Epithelial cell of esophagus (primary cell): ENCODE results near the gene VOPP1.

Experiments
- DNase-seq: peaks from one replicate; pipeline ENCODE4 v3.0.0; 2010; ENCODE audit warnings: low read depth
- H3K4me3 ChIP-seq: 2 replicates; pipeline ENCODE4 v1.5.1; 2011; ENCODE audit warnings: mild to moderate bottlenecking, low read length, control low read depth
- TF ChIP-seq, protein P1 (sequence below): IDR thresholded peaks from 2 replicates; pipeline ENCODE4 v1.5.1; 2011; ENCODE audit warnings: low read depth, mild to moderate bottlenecking, low read length, control low read depth, inconsistent platforms; ENCODE audit not compliant: insufficient read depth; ENCODE audit errors: missing control alignments

The VOPP1 gene

DNA sequence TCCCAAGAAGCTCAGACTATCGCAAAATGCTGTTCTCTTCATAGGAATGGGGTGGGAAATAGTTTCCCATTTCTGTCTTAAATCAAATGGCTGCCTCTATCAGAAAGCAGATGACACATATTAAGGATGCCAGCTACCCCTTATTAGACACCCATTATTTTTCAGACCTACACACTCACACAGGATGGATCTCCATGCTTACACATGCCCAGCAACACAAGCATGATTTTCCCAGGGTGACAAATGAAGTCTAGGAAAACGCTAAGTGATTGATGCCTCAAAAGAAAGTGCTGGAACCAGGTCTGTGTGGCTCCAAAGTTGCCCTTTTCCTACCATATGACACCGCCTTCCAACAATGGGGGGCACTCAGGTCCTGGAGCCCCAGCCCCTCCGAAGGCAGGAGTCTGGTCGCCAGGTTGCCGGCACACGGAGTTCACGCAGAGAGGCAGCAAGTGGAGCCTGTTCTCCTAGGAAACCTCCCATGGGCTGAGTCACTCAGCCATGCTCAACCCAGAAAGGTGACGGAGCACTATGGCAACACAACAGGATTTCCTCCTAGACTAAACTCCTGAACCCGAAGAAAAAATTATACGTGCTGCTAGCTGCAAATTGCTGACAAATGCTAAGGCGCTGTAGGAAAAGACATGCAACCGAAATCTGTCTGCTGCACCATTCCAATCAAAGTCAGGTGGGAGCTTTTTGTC, 19.8 kb downstream of the VOPP1 start:
- H3K4me3 ChIP-seq, result no peak overlapping the region
- DNase-seq, result peak; percentile 92
- TF ChIP-seq, protein P1, sequence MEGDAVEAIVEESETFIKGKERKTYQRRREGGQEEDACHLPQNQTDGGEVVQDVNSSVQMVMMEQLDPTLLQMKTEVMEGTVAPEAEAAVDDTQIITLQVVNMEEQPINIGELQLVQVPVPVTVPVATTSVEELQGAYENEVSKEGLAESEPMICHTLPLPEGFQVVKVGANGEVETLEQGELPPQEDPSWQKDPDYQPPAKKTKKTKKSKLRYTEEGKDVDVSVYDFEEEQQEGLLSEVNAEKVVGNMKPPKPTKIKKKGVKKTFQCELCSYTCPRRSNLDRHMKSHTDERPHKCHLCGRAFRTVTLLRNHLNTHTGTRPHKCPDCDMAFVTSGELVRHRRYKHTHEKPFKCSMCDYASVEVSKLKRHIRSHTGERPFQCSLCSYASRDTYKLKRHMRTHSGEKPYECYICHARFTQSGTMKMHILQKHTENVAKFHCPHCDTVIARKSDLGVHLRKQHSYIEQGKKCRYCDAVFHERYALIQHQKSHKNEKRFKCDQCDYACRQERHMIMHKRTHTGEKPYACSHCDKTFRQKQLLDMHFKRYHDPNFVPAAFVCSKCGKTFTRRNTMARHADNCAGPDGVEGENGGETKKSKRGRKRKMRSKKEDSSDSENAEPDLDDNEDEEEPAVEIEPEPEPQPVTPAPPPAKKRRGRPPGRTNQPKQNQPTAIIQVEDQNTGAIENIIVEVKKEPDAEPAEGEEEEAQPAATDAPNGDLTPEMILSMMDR, result no peak

DNA sequence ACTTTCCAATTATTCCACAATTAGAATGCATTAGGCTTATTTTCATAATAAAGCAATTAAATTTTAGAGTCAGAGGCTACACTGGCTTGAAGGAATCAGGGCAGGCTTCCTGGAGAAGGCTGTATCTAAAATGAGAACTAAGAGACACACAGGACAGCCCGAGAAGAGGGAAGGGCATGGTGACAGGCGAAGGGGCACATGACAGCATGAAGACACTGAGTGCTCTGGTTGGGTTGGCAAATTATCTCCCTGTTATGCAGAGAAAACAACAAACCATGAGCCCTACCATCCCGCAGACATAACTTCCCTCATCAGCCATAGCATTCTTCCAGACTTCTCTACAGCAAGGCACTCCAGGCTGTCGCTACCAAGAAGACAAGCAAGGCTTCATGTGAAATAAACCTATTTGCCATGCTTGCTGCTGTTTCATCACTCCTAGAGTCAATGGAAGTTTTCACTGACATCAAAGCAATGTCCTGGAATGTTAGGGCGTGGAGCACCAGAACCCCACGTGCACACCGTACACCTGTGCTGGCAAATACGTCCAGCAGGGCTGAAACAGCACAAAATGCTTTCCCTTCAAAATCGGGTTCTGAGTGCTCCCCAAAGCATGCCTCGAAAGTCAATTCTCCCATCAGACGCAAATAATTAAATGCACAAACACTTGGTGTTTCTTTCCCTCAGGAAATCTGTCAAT, 21.3 kb downstream of the VOPP1 start:
- peak; percentile 19 for DNase-seq
- TF ChIP-seq, protein P1, result peak; percentile 18

DNA sequence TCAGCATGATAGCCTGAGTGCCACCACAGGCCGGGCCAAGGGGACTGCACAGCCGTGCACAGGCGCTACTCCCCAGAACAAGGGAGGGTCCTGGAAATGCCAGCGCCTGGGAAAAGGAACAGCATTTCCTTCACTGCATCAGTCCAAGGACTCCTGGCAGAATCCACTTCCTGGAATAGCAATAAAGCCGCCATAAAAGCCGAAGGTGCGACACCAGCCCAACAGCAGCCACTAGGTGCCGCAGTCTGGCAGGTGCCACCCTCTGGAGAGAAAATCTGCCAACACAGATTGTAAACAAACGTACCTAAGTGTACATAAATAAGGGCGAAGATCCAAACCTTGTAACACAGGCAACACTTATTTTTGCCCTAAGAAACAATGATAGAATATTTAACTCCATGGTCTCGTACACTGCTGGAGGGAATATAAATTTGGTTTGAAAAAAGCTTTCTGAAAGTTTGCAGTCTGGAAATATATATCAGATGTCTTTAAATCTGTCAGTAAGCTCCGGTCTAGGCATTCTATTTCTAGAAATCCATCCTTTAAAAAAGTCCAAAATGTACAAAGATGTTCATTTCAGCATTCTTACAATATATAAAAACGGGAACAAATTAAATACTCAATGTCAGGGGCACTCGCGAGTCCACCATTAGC, 22.2 kb downstream of the VOPP1 start:
- H3K4me3 ChIP-seq, result no peak overlapping the region
- no peak for DNase-seq
- TF ChIP-seq, protein P1, result peak; percentile 35

More for the DNA sequence above, 21.3 kb downstream of the VOPP1 start:
- H3K4me3 ChIP-seq, result no peak overlapping the region

DNA sequence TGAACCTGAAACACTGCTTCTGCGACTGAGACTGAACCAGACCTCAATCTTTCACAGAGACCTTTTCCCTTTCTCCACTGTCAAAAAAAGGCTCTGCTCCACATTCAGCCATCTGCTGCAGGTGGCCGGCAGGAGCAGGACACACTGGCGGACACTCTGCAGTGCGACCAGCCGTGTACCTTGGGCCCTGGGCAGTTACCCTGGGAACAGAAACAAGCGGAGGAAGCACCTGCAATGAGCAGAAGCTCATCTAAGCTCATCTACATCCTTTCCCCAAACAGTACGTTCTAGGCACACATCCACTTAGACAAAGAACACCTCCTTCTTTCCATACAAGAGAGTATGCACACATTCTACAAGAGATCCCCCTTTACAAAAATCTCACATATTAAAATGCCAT, 22.8 kb downstream of the VOPP1 start:
- H3K4me3 ChIP-seq, result no peak overlapping the region
- DNase-seq, result no peak
- TF ChIP-seq, protein P1, result no peak

DNA sequence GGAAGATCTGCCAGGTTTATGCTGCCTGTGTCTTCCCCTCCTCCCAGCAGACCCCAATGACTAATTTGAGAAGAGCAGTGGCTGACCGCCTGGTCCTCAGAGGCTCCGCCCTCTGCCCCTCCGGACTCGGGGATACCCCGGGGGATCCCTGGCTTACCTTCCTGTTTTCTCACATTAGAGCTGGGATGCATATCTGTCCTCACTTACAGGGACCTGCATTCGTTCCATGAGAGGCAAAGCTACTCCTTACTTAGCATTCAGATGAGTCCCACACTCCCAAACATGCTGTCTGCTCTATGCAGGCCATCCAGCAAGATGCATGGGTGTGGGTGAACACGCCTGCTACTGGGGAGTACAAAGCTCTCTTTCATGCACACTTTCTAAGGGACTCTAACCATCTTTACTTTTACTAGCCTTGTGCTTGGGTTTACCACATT, 24.0 kb downstream of the VOPP1 start:
- no peak for DNase-seq
- H3K4me3 ChIP-seq, result no peak overlapping the region
- TF ChIP-seq, protein P1, result no peak

DNA sequence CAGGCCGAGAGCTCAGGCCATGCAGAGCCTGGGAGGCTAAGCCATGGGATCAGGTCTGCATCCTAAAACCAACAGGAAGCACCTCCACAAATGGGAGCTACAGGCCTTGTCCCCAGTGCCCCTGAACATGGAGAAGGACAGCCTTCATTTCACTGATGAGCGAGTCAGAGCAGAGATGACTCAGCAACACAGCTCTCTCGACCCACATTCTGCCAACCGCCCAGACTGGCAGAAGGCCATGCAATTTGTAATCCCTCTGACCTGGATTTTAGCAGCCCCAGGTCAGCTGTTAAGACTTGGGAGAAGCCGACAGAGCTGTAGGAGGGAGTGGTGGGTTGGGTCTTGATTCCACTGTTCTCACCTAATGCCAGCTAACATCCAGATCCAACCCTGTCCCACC, 25.5 kb downstream of the VOPP1 start:
- TF ChIP-seq, protein P1, result no peak
- H3K4me3 ChIP-seq, result no peak overlapping the region

DNA sequence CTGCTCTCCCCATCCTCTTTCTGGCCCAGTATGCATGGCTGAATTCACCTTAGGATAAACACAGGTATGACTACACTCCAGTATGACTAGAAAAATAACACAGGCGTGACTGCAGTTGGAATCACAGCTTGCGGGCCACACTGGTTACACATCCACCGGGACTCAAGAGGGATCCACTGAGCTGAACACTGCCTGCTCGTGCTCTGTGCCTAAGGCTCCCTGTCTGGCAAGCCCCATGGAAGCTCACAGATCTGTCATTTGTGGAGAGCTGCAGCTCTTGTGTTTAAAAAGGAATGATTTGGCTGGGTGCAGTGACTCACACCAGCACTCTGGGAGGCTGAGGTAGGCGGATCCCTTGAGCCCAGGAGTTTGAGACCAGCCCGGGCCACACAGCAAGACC, 26.8 kb downstream of the VOPP1 start:
- TF ChIP-seq, protein P1, result peak; percentile 54
- DNase-seq, result peak; percentile 99
- no peak overlapping the region for H3K4me3 ChIP-seq

More for the DNA sequence above, 25.5 kb downstream of the VOPP1 start:
- peak; percentile 94 for DNase-seq
